ENCODE measurements around the gene SH3RF1. TPM values are rescaled to one million over a fixed set of nuclear protein-coding genes. Genes with fewer than 3 reads are reported as not detected.

The SH3RF1 gene
- total RNA-seq, 1 donor from 2014 or later, result 0.27 TPM

DNA sequence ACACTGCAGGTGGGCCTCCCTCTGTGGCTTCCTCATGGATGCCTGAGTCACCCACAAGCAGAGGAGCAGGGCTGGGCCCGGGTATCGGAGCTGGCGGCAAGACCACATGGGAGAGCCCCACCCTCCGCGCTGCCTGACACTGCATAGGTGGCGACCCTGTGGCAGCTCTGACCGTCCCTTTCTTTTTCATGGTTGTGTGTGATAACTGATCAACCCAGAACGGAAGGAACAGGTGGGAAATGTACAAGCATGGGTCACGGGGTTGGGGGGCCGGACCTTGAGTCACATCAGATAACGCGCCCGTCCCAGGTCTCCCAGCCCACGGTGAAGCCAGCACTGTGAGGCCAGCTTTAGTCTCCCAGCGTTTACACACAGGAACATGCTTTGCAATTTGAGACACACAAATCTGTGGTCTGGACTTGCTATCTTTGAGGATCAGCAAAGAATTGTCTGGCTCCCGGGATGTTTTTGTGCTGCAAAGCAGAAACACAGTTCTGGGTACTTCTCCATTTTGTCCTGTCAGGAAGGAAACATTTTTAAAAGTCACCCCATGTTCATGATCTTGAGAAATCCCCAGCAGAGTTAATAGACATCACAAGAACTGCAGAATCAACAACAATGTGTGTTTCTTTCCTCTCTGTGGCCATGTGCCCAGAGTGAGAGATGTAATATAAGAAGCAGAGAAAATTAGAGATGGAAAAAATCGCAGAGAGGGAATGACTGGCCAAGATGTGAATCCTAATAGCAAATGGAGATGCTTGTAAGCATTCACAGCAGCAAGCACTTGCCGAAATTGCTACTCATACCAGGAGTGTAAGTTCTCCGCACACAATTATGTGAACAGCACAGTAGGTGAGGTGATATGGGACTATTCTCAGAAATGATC is 190.6 kb downstream of the SH3RF1 start:
- intact Hi-C loops (cut with micrococcal nuclease), result no loop called here

DNA sequence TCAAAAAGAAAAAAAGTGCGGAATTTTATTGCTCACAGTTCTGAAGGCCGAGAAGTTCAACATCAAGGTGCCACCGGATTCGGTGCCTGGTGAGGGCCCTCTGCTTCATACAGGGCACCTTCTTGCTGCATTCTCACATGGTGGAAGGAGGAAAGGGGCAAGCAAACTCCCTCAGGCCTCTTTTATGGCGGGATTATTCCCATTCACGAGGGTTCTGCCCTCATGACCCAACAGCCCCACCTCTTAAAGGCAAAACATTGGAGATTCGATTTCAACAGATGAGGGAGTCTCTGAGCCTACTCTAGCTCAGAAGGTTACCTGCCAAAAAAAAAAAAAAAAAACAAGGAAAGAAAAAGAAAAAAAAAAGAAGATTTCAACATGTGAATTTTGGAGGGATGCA is 196.6 kb downstream of the SH3RF1 start:
- intact Hi-C loops (cut with micrococcal nuclease), result no loop called here

DNA sequence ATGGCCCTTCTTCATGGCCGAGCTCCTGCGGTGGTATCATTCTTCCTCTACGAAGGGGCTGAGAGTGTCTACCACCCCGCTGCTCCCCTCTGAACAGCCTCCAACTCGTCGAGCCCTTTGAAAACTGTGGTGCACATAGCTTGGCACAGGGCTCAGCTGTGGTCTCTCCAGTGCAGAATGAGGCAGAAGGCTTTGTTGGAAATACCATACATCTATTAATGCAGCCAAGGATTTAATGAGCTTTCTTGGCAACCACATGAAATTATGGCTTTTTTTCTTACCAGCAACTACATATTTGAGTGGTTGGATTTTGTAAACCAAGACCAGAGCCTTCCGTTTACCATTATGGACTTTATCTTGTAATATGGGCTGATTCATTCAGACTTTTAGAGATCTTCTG is 199.0 kb downstream of the SH3RF1 start:
- intact Hi-C loops (cut with micrococcal nuclease), result no loop called here

DNA sequence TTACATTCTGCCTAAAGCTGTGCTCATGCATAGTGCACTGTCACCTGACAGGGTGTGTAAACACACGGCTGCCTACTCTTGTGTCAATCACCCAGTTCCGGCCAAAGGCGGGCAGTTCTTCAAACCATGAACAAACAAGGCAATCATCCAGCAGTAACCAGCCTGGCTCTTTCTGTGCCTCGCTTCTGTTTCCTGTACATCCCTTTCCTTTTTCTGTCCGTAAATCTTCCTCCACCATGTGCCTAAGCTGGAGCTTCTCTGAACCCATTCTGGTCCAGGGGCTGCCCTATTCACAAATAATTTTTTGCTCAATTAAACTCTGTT is 199.9 kb downstream of the SH3RF1 start:
- intact Hi-C loops (cut with micrococcal nuclease), result no loop called here

DNA sequence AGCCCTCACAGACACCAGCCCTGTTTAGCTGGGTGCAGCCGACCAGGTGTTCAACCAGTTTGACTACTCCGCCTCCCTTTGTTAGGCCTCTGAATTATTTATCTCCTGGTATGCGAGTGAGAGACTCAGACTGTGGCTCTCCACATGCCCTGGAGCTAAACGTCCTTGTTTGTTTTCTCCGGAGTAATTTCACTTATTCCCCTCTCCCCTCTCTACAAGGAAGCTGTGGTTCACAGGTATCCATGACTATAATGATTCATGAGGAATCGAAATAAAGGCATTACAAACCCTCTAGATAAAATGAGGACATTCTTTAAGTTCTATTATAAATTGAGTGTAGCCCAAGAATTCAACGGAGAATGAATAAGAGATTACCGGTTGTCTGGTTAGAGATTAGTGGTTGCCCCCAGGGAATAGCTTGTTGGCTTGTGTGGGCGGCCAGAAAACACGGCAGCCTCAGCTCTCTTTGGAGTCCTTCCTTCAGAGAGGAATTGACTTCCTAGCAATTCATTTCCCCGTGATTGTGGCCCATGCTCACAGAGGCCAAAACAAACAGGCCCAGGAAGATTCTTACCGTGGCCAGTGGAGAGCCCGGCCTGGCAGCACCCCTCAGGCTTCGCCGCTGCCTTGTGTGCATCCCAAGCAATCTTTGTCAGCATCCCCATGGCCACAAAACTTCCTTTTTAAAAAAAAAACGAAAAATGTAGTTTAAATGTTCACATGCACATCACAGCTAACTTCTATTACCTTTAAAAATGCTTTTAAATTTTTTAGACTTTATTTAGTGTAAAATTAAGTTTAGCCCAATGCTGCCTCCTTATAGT is 200.5 kb downstream of the SH3RF1 start:
- intact Hi-C loops (cut with micrococcal nuclease), result no loop called here

DNA sequence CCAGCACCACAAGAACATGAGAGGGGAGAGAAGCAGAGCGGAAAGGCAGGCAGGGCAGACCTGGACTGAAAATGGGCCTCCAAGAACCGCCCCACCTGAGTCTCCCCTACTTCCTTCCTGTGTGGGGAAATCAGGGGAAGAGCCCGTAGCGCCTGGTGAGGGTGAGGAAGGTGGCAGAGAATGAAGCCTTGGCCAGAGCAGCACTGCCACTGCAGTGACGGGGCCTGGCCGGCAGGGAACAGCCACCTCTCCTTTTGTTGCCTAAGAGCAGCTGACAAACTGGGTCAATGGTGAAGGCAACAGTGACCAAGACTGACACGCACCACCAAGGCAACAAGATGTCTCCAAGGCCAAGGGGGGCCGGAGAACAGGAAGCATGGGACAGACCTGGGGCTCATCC is 202.3 kb downstream of the SH3RF1 start:
- intact Hi-C loops (cut with micrococcal nuclease), result no loop called here

DNA sequence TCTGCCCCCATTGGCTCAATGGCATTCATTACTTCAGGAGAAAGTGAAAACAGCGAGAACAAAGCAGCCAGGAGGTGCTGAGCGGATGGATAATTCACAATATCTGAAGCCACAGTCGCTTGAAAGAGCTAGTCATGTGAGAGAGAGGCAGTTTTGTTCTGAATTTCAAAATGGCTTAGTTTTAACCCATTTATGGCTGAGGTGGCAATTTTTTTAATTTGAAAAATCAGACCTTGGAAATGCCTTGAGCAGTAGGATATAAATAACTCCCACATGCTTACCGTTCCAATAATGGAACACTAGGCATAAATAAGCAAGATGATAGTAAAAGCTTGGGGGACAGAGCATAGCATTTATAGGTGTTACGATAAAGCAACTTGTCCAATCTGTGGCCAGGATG is 203.8 kb downstream of the SH3RF1 start:
- intact Hi-C loops (cut with micrococcal nuclease), result no loop called here

DNA sequence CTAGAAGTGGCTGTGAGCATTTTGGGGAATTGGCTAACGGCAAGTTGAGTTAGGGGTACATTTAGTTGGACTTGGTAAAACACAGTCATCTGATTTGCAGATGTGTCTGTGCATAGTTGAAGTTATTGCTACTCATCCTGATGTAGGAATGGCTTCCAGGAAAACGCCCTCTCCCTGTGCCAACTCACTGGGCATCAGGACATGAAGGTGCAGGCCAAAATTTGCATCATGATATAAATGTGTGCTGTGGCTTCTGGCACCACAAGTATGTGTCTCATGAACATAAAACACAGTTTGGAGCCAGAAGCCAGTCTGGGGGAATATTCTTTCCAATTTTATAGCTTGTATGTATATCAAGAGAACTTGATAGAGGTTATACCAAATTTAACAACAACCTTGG is 206.5 kb downstream of the SH3RF1 start:
- intact Hi-C loops (cut with micrococcal nuclease), result no loop called here

DNA sequence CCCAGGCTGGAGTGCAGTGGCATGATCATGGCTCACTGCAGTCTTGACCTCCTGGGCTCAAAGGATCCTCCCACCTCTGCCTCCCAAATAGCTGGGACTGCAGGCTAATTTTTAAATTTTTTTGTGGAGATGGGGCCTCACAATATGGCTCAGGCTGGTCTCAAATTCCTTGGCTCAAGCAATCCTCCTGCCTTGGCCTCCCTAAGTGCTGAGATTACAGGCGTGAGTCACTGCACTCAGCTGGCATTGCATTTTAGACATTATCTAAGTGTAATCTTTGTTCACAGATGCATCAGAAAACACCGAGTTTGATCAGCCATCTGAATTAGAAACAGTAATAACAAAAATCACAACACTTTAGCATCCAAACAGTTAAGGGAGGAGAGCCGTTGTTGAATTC is 207.3 kb downstream of the SH3RF1 start:
- intact Hi-C loops (cut with micrococcal nuclease), result no loop called here

DNA sequence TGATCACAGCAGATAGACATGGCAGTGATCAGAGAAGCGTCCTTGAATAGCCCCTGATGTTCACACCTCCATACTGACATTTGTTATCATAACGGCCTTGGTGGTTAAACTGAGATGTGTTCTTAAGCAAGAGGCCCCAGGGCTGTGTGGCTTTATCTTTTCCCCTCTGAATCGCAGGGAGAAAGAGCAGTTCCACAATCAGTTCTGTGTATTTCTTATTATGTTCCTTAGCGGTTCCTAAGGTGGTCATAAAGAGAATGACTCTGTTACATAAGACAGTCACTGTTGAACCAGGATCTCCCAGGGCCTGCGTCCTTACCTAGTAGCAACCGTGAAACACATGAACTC is 207.9 kb downstream of the SH3RF1 start:
- intact Hi-C loops (cut with micrococcal nuclease), result no loop called here

DNA sequence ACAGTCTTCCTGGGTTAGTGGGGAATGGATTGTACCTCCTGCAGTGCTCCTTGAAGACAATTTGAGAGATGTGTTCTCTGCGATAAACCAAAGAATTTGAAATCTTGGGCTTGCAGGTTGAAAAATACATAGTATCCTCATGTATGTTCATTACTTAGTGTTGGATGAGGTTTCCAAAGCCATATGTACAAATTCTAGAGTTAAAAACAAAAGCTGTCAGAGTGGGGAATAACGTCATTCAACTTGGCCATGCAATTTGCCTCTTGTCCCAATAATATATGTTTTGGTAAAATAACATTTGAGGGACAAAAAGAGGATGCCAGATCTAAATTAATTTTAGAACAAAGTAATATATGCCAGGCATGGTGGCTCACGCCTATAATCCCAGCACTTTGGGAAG is 209.4 kb downstream of the SH3RF1 start:
- intact Hi-C loops (cut with micrococcal nuclease), result no loop called here

DNA sequence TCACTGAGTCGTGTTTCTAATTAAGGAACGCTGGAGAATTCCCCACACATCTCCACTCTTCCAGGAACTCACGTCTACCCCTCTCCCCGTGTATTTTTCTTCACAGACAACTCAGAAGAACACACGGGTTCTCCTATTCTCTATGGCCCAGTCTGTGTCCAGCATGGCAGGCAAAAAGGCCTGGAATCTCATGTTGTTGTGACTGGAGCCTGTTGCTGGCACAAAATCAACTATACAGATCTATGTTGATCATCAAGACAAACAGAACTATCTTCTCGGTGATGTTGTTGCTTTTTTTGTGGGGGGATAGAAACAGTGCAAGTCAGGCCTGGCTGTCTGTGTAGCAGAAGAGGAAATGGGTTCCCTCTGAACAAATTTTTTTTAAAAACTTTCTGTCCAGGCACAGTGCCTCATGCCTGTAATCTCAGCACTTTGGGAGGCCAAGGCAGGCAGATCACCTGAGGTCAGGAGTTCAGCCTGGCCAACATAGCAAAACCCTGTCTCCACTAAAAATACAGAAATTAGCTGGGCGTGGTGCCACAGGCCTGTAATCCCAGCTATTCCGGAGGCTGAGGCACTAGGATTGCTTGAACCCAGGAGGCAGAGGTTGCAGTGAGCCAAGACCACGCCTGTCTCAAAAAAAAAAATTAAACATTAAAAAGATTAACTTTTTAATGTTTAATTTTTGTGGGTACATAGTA is 210.2 kb downstream of the SH3RF1 start:
- intact Hi-C loops (cut with micrococcal nuclease), result no loop called here

DNA sequence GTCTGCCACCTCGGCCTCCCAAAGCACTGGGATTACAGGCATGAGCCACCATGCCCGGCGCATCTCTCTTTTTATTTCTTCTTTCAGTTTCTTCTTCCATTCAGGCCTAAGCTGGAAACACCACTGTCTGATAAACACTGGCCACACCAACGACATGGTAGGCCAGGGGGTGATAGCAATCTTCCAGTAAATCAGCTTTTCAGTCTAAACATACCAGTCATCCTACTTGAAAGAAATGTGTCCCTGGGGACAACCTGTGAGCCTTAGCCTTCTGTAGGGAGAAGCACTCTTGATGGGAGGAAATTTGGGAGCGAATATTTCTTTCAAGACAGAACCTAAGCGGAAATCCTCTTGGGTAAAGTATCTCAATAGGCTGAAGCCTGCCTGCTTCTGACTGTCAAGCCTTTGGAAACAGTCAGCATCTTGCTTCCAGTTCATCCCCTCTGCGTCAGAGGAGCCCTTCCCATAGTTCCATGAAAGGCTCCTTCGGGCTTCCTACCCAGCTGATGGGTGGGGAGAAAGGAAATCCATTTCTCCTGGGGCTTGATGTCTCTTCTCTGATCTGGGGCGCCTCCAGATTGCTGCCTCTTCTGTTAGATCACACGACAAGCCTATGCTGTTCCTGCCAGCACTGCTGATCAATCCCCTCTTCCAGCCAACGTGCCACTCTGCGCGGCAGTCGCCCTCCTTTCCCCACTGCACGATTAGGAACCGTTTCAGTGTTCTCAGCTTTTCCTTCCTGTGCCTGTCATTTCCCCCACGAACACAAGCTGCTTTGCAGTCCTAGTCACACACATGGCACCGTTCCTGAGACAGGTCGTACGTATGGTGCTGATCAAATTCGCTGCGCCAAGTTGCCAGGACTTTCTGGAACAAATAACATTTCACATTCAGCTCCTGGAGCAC is 211.2 kb downstream of the SH3RF1 start:
- intact Hi-C loops (cut with micrococcal nuclease), result no loop called here

DNA sequence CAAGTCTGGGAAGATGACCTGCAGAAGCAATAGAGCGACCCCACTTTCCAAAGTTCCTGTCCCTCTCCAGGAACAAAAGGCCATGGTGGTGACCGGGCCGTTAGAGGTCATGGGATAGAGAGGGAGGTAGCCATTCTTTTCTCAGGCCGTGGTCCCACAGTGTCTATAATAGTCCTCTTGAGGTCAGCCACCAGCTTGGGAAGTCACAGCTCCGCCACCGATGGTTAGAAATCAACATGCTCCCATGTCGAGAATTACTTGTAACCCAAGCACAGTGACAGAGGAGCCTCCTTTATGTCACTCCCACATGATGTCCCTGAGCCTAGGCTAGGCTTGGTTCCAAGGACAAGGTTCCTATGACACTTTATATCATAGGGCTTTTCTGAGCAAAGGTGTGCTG is 212.4 kb downstream of the SH3RF1 start:
- intact Hi-C loops (cut with micrococcal nuclease), result no loop called here

DNA sequence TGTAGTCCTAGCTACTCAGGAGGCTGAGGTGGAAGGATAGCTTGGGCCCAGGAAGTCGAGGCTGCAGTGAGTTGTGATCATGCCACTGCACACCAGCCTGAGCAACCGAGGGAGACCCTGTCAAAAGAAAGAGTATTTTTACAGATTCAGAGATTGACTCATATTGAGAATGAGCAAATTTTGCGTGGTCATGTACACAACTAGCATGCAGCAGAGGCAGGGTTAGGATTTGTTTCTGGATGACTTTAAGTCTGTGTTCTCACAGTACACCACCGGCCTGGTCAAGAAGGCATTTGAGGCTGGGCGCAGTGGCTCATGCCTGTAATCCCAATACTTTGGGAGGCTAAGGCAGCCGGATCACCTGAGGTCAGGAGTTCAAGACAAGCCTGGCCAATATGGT is 215.9 kb downstream of the SH3RF1 start:
- intact Hi-C loops (cut with micrococcal nuclease), result no loop called here

DNA sequence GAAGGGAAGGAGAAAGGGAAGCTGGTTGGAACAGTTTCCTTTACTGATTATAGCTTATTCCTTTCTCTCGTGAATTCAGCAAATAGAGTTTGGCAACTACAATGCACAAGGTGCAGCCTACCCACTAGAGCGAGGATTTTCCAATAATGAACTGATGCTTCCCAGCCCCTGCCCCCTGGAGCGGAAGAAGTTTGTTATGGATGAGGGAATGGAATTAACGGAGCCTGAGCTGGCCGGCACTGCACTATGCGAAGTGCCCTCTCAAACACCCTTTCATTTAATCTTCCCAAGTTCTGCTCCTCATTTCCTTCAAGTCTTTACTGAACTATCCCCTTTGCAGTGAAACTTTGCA is 218.2 kb downstream of the SH3RF1 start:
- intact Hi-C loops (cut with micrococcal nuclease), result no loop called here

DNA sequence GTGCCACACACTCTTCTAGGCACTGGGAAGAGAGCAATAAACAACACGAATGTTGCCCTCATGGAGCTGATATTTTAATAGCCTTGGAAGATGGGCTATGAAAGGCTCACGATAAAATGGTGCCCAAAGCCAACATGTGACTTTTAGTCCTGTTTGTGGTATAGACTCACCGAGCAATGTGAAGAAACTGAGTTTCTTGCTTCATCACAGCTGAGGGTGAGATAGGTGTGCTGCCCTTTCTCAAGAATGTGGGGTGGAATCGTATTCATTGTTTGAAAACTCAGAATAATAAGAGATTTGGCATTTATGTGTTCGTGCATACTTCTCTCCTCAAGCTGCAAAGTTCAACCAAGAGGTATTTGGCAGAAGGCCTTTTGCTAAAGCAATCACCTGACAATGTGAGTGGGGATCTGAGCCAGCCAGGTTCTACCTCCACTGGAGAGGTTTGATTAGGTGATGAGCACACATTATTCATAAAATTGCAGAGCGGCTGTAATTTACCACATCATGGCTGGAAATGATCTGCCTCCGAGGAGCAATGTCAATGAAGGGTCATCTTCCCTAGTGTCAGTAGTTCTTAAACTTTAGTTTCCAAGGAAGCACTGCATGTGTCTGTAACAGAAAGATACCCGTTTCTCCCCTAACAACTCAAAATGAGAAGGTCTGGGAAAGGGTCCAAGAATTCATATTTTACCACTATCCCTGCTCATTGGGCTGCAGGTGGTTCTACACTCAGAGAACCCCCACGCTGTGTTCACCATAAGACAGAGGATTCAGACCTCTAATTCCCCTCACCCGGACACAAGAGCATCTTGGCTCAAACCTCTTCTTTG is 218.8 kb downstream of the SH3RF1 start:
- intact Hi-C loops (cut with micrococcal nuclease), result no loop called here

DNA sequence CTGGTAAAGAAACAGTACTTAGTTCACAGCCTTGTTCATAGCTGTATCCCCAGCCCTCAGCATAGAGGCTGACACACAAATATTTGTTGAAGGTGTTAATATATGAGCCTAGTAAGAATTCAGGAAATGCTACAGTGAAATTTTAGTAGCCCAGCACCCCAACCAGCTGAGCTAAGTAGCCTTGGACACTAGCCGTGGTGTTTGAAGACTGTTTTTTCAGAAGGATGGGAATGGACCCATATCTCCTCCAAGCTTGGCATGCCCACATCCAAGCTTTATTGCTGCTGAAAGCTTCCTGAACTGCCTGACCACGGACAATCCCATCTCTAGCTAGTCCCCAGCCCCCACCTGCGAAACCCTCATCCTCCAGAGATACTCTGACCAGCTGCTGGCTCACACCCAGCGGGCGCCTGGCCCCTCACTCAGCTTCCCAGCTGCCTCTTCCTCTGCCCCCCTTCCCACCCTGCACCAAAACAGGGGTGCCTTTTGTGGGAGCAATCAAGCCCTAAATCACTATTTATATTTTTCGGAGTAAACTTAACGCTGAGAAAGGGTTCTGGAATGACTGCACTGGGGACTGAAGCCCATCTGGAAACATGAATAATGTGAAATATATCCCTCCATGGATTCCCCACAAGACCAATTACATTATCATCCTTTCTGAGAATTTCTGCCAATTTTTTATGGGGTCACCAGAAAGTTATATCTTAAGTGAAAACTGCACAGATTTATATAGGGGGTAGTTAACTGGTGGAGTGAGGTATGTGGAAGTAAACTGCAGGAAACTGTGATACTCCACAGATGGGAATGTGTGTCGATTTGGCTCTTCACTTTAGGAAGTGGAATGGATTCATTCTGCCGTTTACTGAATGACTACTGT is 219.6 kb downstream of the SH3RF1 start:
- intact Hi-C loops (cut with micrococcal nuclease), result no loop called here

DNA sequence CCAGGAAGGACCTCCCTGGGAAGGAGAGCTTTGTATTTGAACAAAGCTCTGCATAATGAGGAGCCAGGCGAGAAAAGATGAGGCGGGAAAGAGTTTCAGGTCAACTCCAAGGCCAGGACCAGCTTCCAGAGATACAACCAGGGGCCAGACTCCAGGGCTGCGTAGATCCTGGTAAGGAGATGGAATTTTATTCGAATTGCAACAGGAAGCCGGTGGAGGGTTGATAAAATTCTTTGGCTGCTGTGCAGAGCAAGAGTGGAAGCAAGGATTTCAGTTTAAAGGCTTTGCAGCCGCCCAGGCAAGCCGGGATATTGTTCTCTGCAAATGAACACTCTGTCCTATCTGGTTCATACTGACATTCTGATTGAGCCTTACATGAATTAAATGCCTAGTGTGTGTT is 220.5 kb downstream of the SH3RF1 start:
- intact Hi-C loops (cut with micrococcal nuclease), result no loop called here

Data from T-helper 1 cell treated with Interleukin-12 subunit alpha and Interleukin-12 subunit beta and Interleukin-4 antibody, amounts not matched to agents 30 ng/mL and 1 ng/mL, for 36 hours (primary cell).